ENCODE results near the gene RGS3.
"Not testable (repeated sequence)": the region's sequence is repeated elsewhere in the genome, so short reads cannot be mapped to it uniquely, and the experiment has no call there.

The RGS3 gene

GRCh38 chr9:113463418-113464285 lies at the start of gene RGS3:
RGS3 (plus strand) TSS chr9:113463727; CDS start chr9:113463803, 76 bp downstream.
- peak; percentile 86 for DNase-seq

- no peak for DNase-seq
These were observed 47.3 kb upstream of the RGS3 start for GRCh38 chr9:113416149-113416721.

- no peak for DNase-seq
These were observed 46.2 kb upstream of the RGS3 start for GRCh38 chr9:113417370-113417769.

- DNase-seq = no peak
These were observed 41.8 kb upstream of the RGS3 start for GRCh38 chr9:113421726-113422125.

GRCh38 chr9:113425072-113425471 lies 38.5 kb upstream of the RGS3 start:
- DNase-seq = no peak

- DNase-seq = no peak
These were observed 36.8 kb upstream of the RGS3 start for GRCh38 chr9:113426701-113427100.

GRCh38 chr9:113427629-113428028 lies 35.9 kb upstream of the RGS3 start:
- no peak for DNase-seq

GRCh38 chr9:113428062-113428615 lies 35.4 kb upstream of the RGS3 start:
- no peak for DNase-seq

- DNase-seq = no peak
These were observed 32.3 kb upstream of the RGS3 start for GRCh38 chr9:113431191-113431590.

GRCh38 chr9:113436728-113437515 lies 26.6 kb upstream of the RGS3 start:
- DNase-seq = no peak

GRCh38 chr9:113437716-113438115 lies 25.8 kb upstream of the RGS3 start:
- not testable (repeated sequence) for DNase-seq

- no peak for DNase-seq
These were observed 18.8 kb upstream of the RGS3 start for GRCh38 chr9:113444736-113445135.

- peak; percentile 55 for DNase-seq
These were observed 17.2 kb upstream of the RGS3 start for GRCh38 chr9:113446323-113446740.

GRCh38 chr9:113449376-113449775 lies 14.2 kb upstream of the RGS3 start:
- DNase-seq = no peak

GRCh38 chr9:113452113-113452605 lies 11.4 kb upstream of the RGS3 start:
- DNase-seq = no peak

- no peak for DNase-seq
These were observed 8.4 kb upstream of the RGS3 start for GRCh38 chr9:113454914-113455761.

GRCh38 chr9:113456235-113456634 lies 7.3 kb upstream of the RGS3 start:
- DNase-seq = no peak

GRCh38 chr9:113461285-113461684 lies 2.2 kb upstream of the RGS3 start:
- DNase-seq = no peak

GRCh38 chr9:113461943-113462342 lies 1.6 kb upstream of the RGS3 start:
- no peak for DNase-seq

- DNase-seq = no peak
These were observed 693 bp upstream of the RGS3 start for GRCh38 chr9:113462781-113463286.

GRCh38 chr9:113464286-113464660 lies 746 bp downstream of the RGS3 start:
- no peak for DNase-seq

GRCh38 chr9:113465599-113466140 lies 2.1 kb downstream of the RGS3 start:
- peak; percentile 61 for DNase-seq
